Gastrocnemius medialis (tissue), 4 donors: ENCODE results near the gene HNRNPU.

Experiments used
- CTCF ChIP-seq, 5 experiments: fragments of 450-650 bp in 3 of 5; fragments of 200-600 bp in 2 of 5; sonication (generic) in 2 of 5; IDR thresholded peaks in 4 of 5; conservative IDR thresholded peaks in 1 of 5; 1 replicate in 4 of 5; 2 replicates in 1 of 5; pipeline ENCODE4 v1.5.1; 2016 to 2019; ENCODE audit warnings: antibody characterized with exemption in 5 of 5, mild to moderate bottlenecking in 3 of 5, moderate library complexity in 3 of 5
- POLR2A ChIP-seq, 2 donors: fragments of 450-650 bp; IDR thresholded peaks; one replicate each; pipeline ENCODE4 v1.6.1; 2017; ENCODE audit warnings: antibody characterized with exemption in 2 of 2, mild to moderate bottlenecking in 2 of 2, moderate library complexity in 2 of 2

GRCh38 chr1:244837597-244838258, 26.6 kb downstream of the HNRNPU start:
- no peak for TF ChIP-seq POLR2A (IDR thresholded peaks at IDR 0.05)
- no peak for TF ChIP-seq CTCF (IDR thresholded peaks at IDR 0.05 in 4 of 5, conservative IDR thresholded peaks at IDR 0.05 in 1 of 5)
